GM12873 (cell line): ENCODE measurements around the gene KCNQ1OT1.

Source experiments
- TF ChIP-seq, protein P1 (sequence below): IDR thresholded peaks from 2 replicates; pipeline ENCODE4 v1.5.1; 2012; ENCODE audit warnings: low read depth, mild to moderate bottlenecking, moderate library complexity, low read length, control low read depth; ENCODE audit not compliant: insufficient read depth; ENCODE audit errors: missing control alignments

Gene KCNQ1OT1

DNA sequence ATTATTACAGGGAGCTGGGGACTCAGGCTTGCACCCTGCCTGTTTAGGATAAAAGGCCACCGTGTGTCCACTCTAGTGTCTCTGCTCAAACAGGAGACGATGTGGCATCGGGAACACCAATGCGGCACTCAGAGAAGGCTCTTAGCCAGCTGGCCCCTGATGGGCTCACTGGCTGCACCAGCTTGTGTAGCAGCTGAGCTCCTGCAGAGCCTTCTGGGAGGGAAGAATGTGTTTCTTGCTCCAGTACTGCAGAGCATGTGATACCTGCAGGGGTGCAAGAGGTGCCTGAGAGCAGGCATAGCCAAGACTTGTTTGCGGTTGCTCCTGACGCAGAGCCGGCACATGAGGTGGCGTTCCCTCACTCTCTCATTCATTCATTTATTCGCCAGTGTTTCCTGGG is 44.4 kb upstream of the KCNQ1OT1 start:
- TF ChIP-seq, protein P1, sequence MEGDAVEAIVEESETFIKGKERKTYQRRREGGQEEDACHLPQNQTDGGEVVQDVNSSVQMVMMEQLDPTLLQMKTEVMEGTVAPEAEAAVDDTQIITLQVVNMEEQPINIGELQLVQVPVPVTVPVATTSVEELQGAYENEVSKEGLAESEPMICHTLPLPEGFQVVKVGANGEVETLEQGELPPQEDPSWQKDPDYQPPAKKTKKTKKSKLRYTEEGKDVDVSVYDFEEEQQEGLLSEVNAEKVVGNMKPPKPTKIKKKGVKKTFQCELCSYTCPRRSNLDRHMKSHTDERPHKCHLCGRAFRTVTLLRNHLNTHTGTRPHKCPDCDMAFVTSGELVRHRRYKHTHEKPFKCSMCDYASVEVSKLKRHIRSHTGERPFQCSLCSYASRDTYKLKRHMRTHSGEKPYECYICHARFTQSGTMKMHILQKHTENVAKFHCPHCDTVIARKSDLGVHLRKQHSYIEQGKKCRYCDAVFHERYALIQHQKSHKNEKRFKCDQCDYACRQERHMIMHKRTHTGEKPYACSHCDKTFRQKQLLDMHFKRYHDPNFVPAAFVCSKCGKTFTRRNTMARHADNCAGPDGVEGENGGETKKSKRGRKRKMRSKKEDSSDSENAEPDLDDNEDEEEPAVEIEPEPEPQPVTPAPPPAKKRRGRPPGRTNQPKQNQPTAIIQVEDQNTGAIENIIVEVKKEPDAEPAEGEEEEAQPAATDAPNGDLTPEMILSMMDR, result no peak

DNA sequence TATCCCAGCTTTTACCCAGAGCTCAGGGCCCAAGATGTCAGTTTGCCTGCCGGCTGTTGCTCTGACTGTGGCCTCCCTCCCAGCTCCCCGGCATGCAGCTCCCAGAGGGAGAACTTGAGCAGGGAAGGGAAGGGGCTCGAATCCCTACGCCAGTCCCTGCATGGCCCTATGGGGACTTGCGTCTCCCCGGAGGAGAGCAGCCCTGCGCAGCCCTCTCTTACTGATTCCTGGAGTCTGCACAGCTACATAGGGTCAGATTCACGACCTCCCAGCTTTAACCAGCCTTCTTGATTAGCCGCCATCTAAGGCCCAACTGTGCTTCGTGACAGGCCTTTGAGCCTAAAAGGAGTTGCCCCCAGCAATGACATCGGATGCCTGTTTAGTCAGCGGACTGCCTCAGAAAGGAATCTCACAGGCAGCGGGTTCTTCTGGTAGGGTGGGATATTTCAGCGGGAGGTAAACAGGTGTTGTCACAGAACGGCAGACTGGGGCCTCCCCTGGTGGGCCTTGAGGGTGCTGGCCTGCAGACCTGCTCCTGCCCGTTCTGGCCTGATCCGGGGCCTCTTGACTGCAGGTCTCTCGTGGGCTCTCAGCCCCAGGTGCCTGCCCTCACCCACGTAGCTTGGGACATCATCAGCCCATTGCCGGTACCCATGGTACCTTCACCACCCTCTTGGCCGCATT is 43.8 kb upstream of the KCNQ1OT1 start:
- TF ChIP-seq, protein P1, result no peak

DNA sequence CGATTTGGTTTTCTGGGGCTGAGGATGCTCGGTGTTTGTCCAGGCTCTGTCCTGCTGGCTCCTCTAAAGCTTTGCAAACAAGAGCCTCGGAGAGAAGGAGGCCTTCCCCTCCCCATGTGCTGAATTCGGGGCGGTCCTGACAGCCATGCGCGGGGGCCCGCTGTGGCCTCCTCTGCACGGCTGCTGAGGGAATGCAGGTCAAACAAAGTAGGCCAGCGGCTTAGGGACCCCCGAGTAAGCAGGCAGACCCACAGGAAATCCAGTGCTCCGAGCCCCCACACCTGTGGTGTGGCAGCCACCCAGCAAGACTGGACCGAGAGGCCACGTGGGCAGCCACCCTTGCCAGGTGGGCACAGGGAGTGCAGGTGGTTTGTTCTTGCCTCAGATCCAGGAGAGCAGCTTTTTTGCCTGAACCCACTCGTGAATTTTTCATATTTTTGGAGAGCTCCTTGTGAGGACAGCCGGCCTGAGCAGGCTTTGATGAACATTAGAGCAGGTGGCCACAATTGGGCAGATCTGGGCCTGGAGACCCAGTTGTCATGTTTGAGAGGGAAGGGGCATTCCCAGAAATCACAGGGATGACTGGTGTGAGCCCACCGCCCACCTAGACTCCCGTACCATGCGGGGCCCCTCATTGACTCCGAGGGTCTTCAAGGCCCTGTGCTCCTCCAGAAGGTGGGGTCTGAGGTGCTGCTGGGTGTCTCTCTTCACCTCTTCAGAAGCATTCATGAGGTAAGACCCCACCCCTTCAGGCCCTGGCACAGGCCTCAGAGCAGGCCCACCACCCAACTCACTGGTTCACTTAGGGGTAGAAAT is 43.0 kb upstream of the KCNQ1OT1 start:
- TF ChIP-seq, protein P1, result no peak

DNA sequence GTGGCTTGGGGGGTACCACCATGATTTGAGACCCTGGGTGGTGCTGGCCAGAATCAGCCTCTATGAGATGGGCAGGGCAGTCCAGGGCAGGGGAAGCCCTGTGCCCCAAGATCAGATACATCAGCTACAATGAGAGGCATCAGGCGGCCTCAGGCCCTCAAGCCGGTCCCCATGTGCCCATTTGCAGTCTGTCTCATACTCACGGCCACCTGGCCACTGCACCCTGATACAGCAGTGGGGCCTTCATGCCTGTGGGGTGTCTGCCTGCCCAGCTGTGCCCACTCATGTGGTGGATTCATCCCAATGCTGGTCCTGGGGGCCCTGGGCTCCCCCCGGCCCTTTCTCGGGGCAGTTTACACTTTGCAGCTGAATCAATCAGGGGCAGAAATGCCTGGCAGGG is 42.4 kb upstream of the KCNQ1OT1 start:
- TF ChIP-seq, protein P1, result no peak

DNA sequence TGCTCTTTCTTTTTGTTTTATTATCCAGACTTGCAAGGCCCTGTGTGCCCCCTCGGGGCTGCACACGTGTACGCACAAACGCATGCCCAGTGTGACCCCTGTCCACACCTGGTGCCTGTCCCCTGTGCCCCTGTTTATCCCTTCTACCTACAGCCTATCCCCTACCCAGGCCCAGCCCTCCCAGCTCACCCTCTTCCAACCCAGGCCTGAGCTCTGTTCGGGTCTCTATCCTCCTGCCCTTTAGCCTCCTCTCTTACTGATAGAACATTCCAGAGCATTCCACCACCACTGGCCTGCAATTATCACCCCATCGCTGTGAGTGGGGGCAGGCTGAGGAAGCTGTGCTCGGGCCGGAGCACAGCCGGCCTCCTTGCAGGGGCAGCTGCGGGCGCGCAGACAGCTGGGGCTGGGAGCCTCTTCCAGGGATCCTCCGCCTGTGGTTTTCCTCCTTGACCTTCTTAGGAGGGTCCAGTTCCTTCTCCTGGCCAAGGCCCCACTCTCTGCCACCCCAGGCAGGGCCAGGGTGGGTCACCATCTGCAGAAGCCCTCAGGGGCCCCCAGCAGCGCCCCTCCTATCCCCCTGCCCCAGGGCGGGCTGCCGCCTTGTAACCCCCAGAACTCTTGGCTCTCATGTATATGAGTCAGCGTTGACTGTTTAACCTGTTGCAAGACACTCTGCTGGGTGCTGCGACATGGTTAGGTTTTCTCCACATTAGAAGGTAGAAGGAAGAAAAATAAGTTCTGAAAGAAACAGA is 41.8 kb upstream of the KCNQ1OT1 start:
- TF ChIP-seq, protein P1, result no peak

DNA sequence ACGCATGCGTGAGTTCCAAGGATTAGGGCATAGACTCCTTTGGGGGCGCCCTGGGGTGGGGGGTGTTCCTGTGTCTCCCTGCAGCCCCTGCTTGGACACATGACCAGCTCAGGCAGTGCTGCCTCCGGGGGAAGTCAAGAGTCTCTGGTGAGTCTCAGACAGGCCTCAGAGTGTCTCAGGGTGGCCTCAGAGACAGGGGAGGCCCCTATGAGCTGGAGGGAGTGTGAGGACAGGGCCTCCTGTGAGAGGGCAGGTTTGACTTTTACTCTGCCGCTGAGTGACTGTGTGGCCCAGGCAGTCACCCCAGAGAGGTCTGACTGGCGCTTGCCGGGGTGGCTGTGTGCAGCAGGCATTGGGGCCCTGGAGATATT is 41.2 kb upstream of the KCNQ1OT1 start:
- TF ChIP-seq, protein P1, result no peak
